GM10266 (cell line): ENCODE data around the gene ITPKB.

Experiments used
- DNase-seq: peaks from one replicate; pipeline ENCODE4 v3.0.0; 2012; ENCODE audit errors: extremely low spot score
- TF ChIP-seq, protein P1 (sequence below): IDR thresholded peaks from 2 replicates; pipeline ENCODE4 v1.5.1; 2012; ENCODE audit warnings: mild to moderate bottlenecking, low read depth; ENCODE audit not compliant: control insufficient read depth, insufficient read depth; ENCODE audit errors: missing control alignments

The ITPKB gene

DNA sequence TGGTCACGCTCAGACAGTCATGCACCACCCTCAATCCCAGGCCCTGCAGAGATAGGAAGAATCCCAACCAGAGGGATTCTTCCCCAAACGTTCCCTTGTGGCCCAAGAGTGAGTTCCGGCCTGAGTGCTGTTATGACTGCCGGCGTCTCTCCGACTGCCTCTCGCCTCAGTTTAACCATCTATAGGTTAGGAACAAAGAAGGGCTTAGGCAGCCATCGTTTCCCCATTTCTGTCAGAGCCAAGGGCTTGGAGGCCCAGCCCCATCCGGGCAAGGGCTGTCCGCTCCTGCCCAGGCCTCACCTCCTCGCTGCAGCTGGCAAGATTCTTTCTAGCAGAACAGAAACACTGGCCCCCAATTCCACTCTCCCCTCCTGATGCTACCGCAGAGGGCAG, 131.8 kb downstream of the ITPKB start:
- no peak for DNase-seq
- TF ChIP-seq, protein P1, sequence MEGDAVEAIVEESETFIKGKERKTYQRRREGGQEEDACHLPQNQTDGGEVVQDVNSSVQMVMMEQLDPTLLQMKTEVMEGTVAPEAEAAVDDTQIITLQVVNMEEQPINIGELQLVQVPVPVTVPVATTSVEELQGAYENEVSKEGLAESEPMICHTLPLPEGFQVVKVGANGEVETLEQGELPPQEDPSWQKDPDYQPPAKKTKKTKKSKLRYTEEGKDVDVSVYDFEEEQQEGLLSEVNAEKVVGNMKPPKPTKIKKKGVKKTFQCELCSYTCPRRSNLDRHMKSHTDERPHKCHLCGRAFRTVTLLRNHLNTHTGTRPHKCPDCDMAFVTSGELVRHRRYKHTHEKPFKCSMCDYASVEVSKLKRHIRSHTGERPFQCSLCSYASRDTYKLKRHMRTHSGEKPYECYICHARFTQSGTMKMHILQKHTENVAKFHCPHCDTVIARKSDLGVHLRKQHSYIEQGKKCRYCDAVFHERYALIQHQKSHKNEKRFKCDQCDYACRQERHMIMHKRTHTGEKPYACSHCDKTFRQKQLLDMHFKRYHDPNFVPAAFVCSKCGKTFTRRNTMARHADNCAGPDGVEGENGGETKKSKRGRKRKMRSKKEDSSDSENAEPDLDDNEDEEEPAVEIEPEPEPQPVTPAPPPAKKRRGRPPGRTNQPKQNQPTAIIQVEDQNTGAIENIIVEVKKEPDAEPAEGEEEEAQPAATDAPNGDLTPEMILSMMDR: no peak

DNA sequence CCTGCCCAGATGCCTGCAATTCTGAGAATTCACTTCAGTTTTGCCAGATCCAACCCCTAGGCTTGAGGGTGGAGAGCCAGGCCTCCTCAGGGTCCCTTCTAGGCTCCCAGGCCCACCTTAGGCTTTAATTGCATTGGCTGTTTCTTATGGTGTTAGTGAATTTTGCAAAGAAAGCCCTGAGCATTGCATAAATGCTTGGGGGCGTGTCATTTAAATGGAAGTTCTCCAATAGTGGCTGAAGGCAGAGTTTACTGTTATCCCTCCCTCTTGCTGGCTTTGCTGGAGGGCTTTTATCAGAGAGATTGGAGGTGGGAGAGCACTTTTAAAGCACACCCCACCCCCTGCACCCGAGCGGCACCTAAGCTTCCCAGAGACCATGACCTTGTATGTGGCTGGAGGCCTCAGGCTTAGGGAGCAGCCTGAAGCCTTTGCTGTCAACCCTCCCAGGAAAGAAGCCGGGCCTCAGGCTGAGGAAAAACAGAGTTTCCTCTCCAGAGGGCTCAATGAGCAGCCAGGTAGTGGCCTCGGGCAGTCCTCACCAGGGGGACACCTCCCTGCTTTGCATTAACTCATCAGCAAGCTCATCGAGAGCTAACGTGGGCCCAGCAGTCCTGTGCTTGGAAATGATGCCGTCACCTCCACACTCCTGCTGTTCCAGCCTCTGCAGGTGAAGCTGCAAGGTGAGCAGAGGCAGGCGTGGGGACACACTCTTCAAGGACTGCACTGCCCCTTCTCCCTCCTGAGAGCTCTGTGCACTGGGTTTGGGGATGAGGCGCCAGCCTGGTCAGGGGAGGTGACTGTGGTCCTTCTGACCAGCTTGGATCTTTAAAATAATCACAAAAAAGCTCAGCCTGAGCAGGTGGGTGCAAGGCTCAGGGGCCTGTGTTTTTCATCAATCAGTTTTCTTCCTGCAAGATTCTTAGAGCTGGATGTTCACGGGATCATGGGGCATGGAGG, 132.5 kb downstream of the ITPKB start:
- TF ChIP-seq, protein P1: no peak
- no peak for DNase-seq

DNA sequence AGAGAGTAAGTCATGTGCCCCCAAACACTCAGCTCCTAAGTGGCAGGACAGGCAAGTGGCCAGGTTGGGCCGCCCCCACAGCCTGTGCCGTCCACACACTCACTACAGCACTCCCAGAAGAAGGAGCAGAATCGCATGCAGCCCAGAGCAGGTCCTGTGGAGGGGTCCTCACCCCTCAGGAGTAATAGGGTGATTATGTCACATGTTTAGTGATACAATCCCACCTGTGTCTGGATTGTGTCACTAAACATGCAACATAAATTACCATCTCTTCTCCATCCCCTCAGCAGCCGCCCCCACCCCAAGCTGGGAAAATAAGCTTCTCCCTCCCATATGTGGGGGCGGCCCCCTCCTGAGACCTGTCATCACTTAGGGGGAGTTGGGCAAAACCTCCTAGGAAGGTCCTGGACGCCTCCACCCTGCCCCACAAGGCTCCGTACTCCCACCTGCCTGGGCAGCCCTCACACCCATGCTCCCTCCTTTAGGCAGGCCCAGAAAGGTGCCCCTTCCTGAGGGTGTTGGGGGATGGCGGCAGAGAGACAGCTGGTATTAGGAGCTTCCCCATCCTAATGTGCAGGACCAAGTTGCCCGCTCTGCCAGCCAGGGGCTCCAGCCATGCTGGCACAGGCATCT, 133.6 kb downstream of the ITPKB start:
- no peak for DNase-seq
- TF ChIP-seq, protein P1: no peak

DNA sequence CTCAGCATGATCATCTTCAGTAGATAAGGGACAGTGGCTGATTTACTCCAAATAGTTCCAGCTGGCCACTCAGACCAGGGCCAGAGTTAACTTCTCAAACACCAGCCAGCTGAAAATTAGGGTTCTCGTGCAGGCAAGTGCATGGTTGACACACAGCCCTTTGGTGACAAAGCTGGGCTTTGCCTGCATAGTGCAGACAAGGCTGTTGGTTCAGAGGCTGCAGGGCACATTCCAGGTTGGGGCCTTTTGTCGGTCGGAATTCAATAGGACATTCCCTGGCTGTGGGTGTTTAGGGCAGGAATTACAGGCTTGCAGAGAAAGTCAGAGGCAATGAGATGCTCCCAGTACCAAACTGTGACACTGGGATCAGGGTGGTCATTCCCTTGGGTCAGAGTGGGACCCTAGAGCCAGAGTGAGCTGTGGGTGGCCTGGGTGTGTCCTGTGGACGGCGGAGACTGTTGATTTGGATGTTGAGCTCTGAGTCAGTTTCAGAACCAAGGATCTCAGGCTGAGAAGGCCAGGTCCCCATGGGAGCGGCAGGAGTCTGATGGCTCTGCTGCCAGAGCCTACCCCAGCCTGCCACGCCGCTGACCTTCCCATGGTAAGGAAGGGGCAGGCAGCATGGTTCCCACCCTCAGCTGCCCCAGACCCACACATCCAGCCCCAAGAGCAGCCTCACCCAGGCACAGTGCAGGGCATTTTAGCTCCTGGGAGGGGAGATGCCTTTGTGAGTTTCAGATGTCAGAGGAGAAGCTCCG, 134.3 kb downstream of the ITPKB start:
- TF ChIP-seq, protein P1: no peak
- no peak for DNase-seq

DNA sequence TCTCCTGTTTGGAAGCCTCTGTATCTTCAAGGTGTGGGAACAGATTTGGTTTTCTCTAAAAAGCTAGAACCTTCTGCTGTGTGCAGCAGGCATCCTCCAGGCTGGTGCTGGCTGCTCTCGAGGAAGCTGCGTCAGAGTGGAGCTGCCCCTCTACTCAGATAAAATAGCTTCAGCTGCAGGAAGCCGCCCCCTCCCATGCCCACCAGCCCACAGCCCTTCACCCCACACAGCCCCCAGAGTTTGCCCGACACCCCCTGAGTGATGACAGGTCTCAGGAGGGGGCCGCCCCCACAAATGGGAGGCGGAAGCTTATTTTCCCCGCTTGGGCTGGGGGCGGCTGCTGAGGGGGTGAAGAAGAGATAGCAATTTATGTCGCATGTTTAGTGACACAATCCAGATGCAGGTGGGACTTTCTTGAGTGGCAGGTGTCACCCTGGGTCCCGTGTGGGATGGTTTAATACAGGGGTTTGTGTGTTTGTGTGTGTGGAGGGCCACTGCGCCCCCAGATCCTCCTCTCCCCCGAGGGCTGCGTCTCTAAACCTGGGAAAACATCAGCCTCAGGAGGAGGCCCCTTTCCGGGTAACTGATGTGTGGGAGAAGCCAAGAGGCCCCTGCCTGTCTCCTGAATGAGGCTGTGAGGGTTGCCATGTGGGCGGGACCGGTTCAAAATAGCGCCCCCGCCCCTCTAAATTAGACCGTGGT, 135.1 kb downstream of the ITPKB start:
- no peak for DNase-seq
- TF ChIP-seq, protein P1: no peak

DNA sequence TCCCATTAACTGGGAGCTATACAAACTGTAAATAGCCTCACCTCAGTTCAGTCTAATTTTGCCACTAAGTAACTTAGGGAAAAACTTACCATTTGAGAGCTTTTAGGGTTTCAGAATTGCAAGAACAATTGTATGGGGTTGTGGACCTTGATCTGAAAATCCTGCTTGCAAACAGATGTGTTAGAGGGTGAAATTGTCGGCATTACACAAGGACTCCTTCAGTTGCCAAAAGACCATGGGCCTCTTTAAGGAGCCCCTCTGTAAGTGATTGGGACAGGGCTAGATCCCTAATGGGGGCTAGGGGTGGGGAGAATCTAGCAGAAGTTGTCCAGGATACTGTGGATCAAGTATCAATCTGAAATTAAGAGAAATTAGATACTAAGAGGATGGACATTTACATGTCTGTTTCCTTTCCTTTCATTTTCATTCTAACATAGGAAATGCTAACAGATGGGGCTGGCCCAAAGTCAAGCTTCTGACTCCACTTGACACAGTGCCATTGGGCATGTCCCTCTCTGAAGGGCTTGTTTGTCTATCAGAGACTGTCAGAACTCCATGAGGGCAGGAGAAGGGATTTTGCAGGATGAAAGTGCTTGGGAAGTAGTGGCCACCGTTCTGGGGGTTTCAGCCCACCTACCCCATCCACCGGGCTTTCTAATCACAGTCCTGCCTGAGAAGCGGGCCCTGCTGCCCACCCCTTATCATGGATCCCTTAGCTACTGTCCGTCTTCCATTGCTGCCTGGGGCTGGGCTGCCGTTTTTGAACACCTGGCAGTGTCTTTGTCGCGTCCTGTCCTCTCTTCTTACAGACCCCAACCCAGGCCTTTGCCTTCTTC, 135.8 kb downstream of the ITPKB start:
- TF ChIP-seq, protein P1: no peak

More for the DNA sequence above, 135.8 kb downstream of the ITPKB start:
- DNase-seq: no peak
